WTC11 (cell line): ENCODE measurements around the gene FBXO47. TPM values are rescaled to one million over a fixed set of nuclear protein-coding genes. Genes with fewer than 3 reads are reported as not detected.

Source experiments
- ATAC-seq: fragments of 200-7000 bp; cut with Tn5 transposase; 2 replicates; pipeline ENCODE4 v1.10.0; 2021; ENCODE audit warnings: mild to moderate bottlenecking, moderate library complexity
- CTCF ChIA-PET: fragments of 300-600 bp; sonication (Branson Sonifier 250); formaldehyde crosslinking; loops from one replicate; lab custom pipeline; 2021; ENCODE audit warnings: antibody characterized with exemption; lab: Charles Lee
- POLR2A ChIA-PET: fragments of 350-600 bp; sonication (Branson Sonifier 250); formaldehyde crosslinking; loops from one replicate; lab custom pipeline; 2021; ENCODE audit warnings: antibody characterized with exemption; lab: Charles Lee
- DNase-seq: peaks from one replicate; pipeline ENCODE4 v3.0.0; 2021; ENCODE audit warnings: low spot score
- H3K27ac Mint-ChIP-seq: 2 replicates; pipeline ENCODE4 v1.8.0; 2021; ENCODE audit warnings: mixed read lengths
- H3K27me3 Mint-ChIP-seq: 2 replicates; pipeline ENCODE4 v1.8.0; 2021; ENCODE audit warnings: low read depth, mild to moderate bottlenecking, moderate library complexity, mixed read lengths
- H3K36me3 Mint-ChIP-seq: 2 replicates; pipeline ENCODE4 v1.8.0; 2021; ENCODE audit warnings: mixed read lengths
- H3K4me1 Mint-ChIP-seq: 2 replicates; pipeline ENCODE4 v1.8.0; 2022; ENCODE audit warnings: mixed read lengths
- H3K4me3 Mint-ChIP-seq: 2 replicates; pipeline ENCODE4 v1.8.0; 2021; ENCODE audit warnings: mild to moderate bottlenecking, moderate library complexity, mixed read lengths
- H3K9me3 Mint-ChIP-seq: 2 replicates; pipeline ENCODE4 v1.8.0; 2021; ENCODE audit warnings: mixed read lengths
- ATF6 ChIP-seq: sonication (generic); formaldehyde crosslinking; IDR thresholded peaks from 2 replicates; pipeline ENCODE4 v1.8.1; 2023; ENCODE audit warnings: mild to moderate bottlenecking, missing genetic modification reagents
- E2F1 ChIP-seq: sonication (generic); formaldehyde crosslinking; IDR thresholded peaks from 2 replicates; pipeline ENCODE4 v1.8.0; 2022; ENCODE audit warnings: mild to moderate bottlenecking, missing genetic modification reagents
- ELF4 ChIP-seq: sonication (generic); formaldehyde crosslinking; IDR thresholded peaks from 2 replicates; pipeline ENCODE4 v1.8.1; 2022; ENCODE audit warnings: low read depth, mild to moderate bottlenecking, moderate library complexity, missing genetic modification reagents
- ESRRA ChIP-seq: sonication (generic); formaldehyde crosslinking; IDR thresholded peaks from 2 replicates; pipeline ENCODE4 v1.8.1; 2022; ENCODE audit warnings: mild to moderate bottlenecking, missing genetic modification reagents, borderline replicate concordance
- ETV6 ChIP-seq: sonication (generic); formaldehyde crosslinking; IDR thresholded peaks from 2 replicates; pipeline ENCODE4 v1.8.1; 2022; ENCODE audit warnings: mild to moderate bottlenecking, missing genetic modification reagents
- GRHL2 ChIP-seq: fragments of 250-450 bp; sonication (Bioruptor Pico); IDR thresholded peaks from 2 replicates; pipeline ENCODE4 v1.8.0; 2022; ENCODE audit warnings: mild to moderate bottlenecking, moderate library complexity; ENCODE audit not compliant: insufficient replicate concordance, severe bottlenecking
- IRF2 ChIP-seq: sonication (generic); formaldehyde crosslinking; IDR thresholded peaks from 2 replicates; pipeline ENCODE4 v1.8.0; 2022; ENCODE audit warnings: low read depth, missing genetic modification reagents, borderline replicate concordance
- KAT7 ChIP-seq: sonication (generic); formaldehyde crosslinking; IDR thresholded peaks from 2 replicates; pipeline ENCODE4 v1.8.1; 2023; ENCODE audit warnings: missing genetic modification reagents, mild to moderate bottlenecking, borderline replicate concordance
- MAX ChIP-seq: sonication (generic); formaldehyde crosslinking; IDR thresholded peaks from 2 replicates; pipeline ENCODE4 v1.8.0; 2022; ENCODE audit warnings: mild to moderate bottlenecking, missing genetic modification reagents
- MYBL2 ChIP-seq: sonication (generic); formaldehyde crosslinking; IDR thresholded peaks from 2 replicates; pipeline ENCODE4 v1.8.1; 2023; ENCODE audit warnings: mild to moderate bottlenecking, moderate library complexity, missing genetic modification reagents
- NR3C1 ChIP-seq: sonication (generic); formaldehyde crosslinking; conservative IDR thresholded peaks from 2 replicates; pipeline ENCODE4 v1.8.1; 2023; ENCODE audit warnings: low read depth, mild to moderate bottlenecking, missing genetic modification reagents
- OVOL2 ChIP-seq: fragments of 250-450 bp; sonication (Bioruptor Pico); IDR thresholded peaks from 2 replicates; pipeline ENCODE4 v1.9.0; 2021; ENCODE audit warnings: mild to moderate bottlenecking, borderline replicate concordance
- PREB ChIP-seq: sonication (generic); formaldehyde crosslinking; IDR thresholded peaks from 2 replicates; pipeline ENCODE4 v1.8.1; 2022; ENCODE audit warnings: mild to moderate bottlenecking, missing genetic modification reagents, moderate library complexity, borderline replicate concordance
- TEAD1 ChIP-seq: sonication (generic); formaldehyde crosslinking; IDR thresholded peaks from 2 replicates; pipeline ENCODE4 v1.8.0; 2022; ENCODE audit warnings: mild to moderate bottlenecking, missing genetic modification reagents
- USF2 ChIP-seq: sonication (generic); formaldehyde crosslinking; IDR thresholded peaks from 2 replicates; pipeline ENCODE4 v1.8.1; 2023; ENCODE audit warnings: mild to moderate bottlenecking, missing genetic modification reagents, moderate library complexity
- ZBTB43 ChIP-seq: sonication (generic); formaldehyde crosslinking; IDR thresholded peaks from 2 replicates; pipeline ENCODE4 v1.8.1; 2023; ENCODE audit warnings: mild to moderate bottlenecking, missing genetic modification reagents
- ZNF232 ChIP-seq: sonication (generic); formaldehyde crosslinking; IDR thresholded peaks from 2 replicates; pipeline ENCODE4 v1.8.0; 2022; ENCODE audit warnings: mild to moderate bottlenecking, missing genetic modification reagents
- ZNF423 ChIP-seq: fragments of 250-450 bp; sonication (Bioruptor Pico); IDR thresholded peaks from 2 replicates; pipeline ENCODE4 v2.1.2; 2022; ENCODE audit warnings: mild to moderate bottlenecking, moderate library complexity
- ZNF671 ChIP-seq: fragments of 250-450 bp; sonication (Bioruptor Pico); IDR thresholded peaks from 2 replicates; pipeline ENCODE4 v1.8.0; 2021; ENCODE audit warnings: mild to moderate bottlenecking
- ZSCAN18 ChIP-seq: fragments of 250-450 bp; sonication (Bioruptor Pico); IDR thresholded peaks from 2 replicates; pipeline ENCODE4 v2.1.2; 2022; ENCODE audit warnings: mild to moderate bottlenecking, moderate library complexity
- total RNA-seq: library from RNA; stranded (reverse); gene quantifications from 3 replicates; pipeline ENCODE4 v1.2.3, GENCODE V29; 2021

The FBXO47 gene
- total RNA-seq, 1 experiment from 2014 or later = not detected

GRCh38 chr17:39015546-39015935, 48.3 kb upstream of the FBXO47 start:
- H3K9me3 Mint-ChIP-seq = no peaks in the 10 kb centered on the region
- H3K27me3 Mint-ChIP-seq = no peaks in the 10 kb centered on the region
- peaks cover 28% of the 10 kb centered on the region for H3K4me1 Mint-ChIP-seq
- POLR2A ChIA-PET = no interaction called here
- no peak for ATAC-seq
- no peaks in the 10 kb centered on the region for H3K36me3 Mint-ChIP-seq
- no peak overlapping the region for H3K4me3 Mint-ChIP-seq
- CTCF ChIA-PET = interaction anchor here (1.6 to 3.3 kb wide), 3 partner anchors 32 to 138 kb away, joined by 3 to 12 read pairs (median 4); no protein-coding TSS in a partner anchor
- TF ChIP-seq GRHL2 (CRISPR knock-in tag) = no peak
- TF ChIP-seq ZSCAN18 (CRISPR knock-in tag) = no peak
- TF ChIP-seq MAX (CRISPR knock-in tag) = no peak
- no peak for TF ChIP-seq ZNF423 (CRISPR knock-in tag)
- TF ChIP-seq ZNF671 (CRISPR knock-in tag) = no peak
- TF ChIP-seq OVOL2 (CRISPR knock-in tag) = no peak
- no peak for TF ChIP-seq ETV6 (CRISPR knock-in tag)
- no peak for TF ChIP-seq PREB
- no peak for TF ChIP-seq ESRRA (CRISPR knock-in tag)
- no peak for TF ChIP-seq IRF2 (CRISPR knock-in tag)
- no peak for TF ChIP-seq USF2 (CRISPR knock-in tag)
- no peak for TF ChIP-seq ELF4
- TF ChIP-seq NR3C1 (CRISPR knock-in tag) = no peak
- TF ChIP-seq TEAD1 (CRISPR knock-in tag) = no peak
- TF ChIP-seq MYBL2 (CRISPR knock-in tag) = no peak
- TF ChIP-seq ZBTB43 (CRISPR knock-in tag) = no peak
- no peak for TF ChIP-seq ATF6 (CRISPR knock-in tag)
- no peak for TF ChIP-seq ZNF232 (CRISPR knock-in tag)
- no peak for TF ChIP-seq KAT7 (CRISPR knock-in tag)
- no peak for TF ChIP-seq E2F1 (CRISPR knock-in tag)
- DNase-seq = no peak
- no peak overlapping the region for H3K27ac Mint-ChIP-seq
